NCI-H1436 treated with DMSO at 0.1 percent for 48 hours (cell line): ENCODE results near the gene DIS3L2.
"Not testable (repeated sequence)": the region's sequence is repeated elsewhere in the genome, so short reads cannot be mapped to it uniquely, and the experiment has no call there.

Experiments used
- DNase-seq: peaks from one replicate; lab custom pipeline; 2025; lab: John Stamatoyannopoulos, UW

The DIS3L2 gene

GRCh38 chr2:232009639-232010274, 48.2 kb downstream of the DIS3L2 start:
- no peak for DNase-seq

- no peak for DNase-seq
Observed at GRCh38 chr2:232013701-232014353, 52.3 kb downstream of the DIS3L2 start.

GRCh38 chr2:232014681-232015080, 53.2 kb downstream of the DIS3L2 start:
- DNase-seq: no peak

- no peak for DNase-seq
Observed at GRCh38 chr2:232018181-232018580, 56.7 kb downstream of the DIS3L2 start.

- DNase-seq: no peak
Observed at GRCh38 chr2:232022718-232023117, 61.2 kb downstream of the DIS3L2 start.

- DNase-seq: no peak
Observed at GRCh38 chr2:232023426-232023825, 61.9 kb downstream of the DIS3L2 start.

- DNase-seq: no peak
Observed at GRCh38 chr2:232024457-232024856, 62.9 kb downstream of the DIS3L2 start.

- DNase-seq: no peak
Observed at GRCh38 chr2:232026910-232027309, 65.4 kb downstream of the DIS3L2 start.

- DNase-seq: no peak
Observed at GRCh38 chr2:232027530-232027929, 66.0 kb downstream of the DIS3L2 start.

GRCh38 chr2:232028071-232028470, 66.6 kb downstream of the DIS3L2 start:
- DNase-seq: no peak

GRCh38 chr2:232028631-232029030, 67.1 kb downstream of the DIS3L2 start:
- DNase-seq: no peak

GRCh38 chr2:232029346-232029745, 67.8 kb downstream of the DIS3L2 start:
- DNase-seq: no peak

GRCh38 chr2:232030229-232030628, 68.7 kb downstream of the DIS3L2 start:
- no peak for DNase-seq

GRCh38 chr2:232035292-232035691, 73.8 kb downstream of the DIS3L2 start:
- not testable (repeated sequence) for DNase-seq

- DNase-seq: not testable (repeated sequence)
Observed at GRCh38 chr2:232036876-232037275, 75.4 kb downstream of the DIS3L2 start.

GRCh38 chr2:232038251-232038880, 76.9 kb downstream of the DIS3L2 start:
- DNase-seq: no peak

- no peak for DNase-seq
Observed at GRCh38 chr2:232038881-232039485, 77.5 kb downstream of the DIS3L2 start.

GRCh38 chr2:232042911-232043574, 81.5 kb downstream of the DIS3L2 start:
- DNase-seq: no peak

- no peak for DNase-seq
Observed at GRCh38 chr2:232043966-232044365, 82.5 kb downstream of the DIS3L2 start.

GRCh38 chr2:232049350-232049749, 87.8 kb downstream of the DIS3L2 start:
- DNase-seq: no peak

GRCh38 chr2:232052591-232052990, 91.1 kb downstream of the DIS3L2 start:
- no peak for DNase-seq

- no peak for DNase-seq
Observed at GRCh38 chr2:232053777-232054176, 92.3 kb downstream of the DIS3L2 start.
